ENCODE measurements around the gene ITGB5.

ITGB5 gene

GRCh38 chr3:124883766-124884473 lies 3.2 kb downstream of the ITGB5 start:
- Mint-ChIP-seq H3K27ac (no peak overlapping the region), H3K36me3 (ENCODE audit: low read depth) (no peaks in the 10 kb centered on the region), H3K4me1 (ENCODE audit: low read depth) (peaks cover 14% of the 10 kb centered on the region), H3K9me3 (no peaks in the 10 kb centered on the region), H3K4me3 (no peak overlapping the region), H3K27me3 (peaks cover 62% of the 10 kb centered on the region)
- DNase-seq = no peak

- DNase-seq = no peak
- H3K9me3 Mint-ChIP-seq = no peaks in the 10 kb centered on the region
- no peaks in the 10 kb centered on the region for H3K36me3 Mint-ChIP-seq (ENCODE audit: low read depth)
- no peak overlapping the region for H3K4me3 Mint-ChIP-seq
- no peak overlapping the region for H3K27ac Mint-ChIP-seq
- peaks cover 53% of the 10 kb centered on the region for H3K27me3 Mint-ChIP-seq
- peaks cover 18% of the 10 kb centered on the region for H3K4me1 Mint-ChIP-seq (ENCODE audit: low read depth)
These were observed 4.1 kb downstream of the ITGB5 start for GRCh38 chr3:124882816-124883747.

- no peaks in the 10 kb centered on the region for H3K36me3 Mint-ChIP-seq (ENCODE audit: low read depth)
- no peak for DNase-seq
- H3K27me3 Mint-ChIP-seq = peaks cover 47% of the 10 kb centered on the region
- H3K27ac Mint-ChIP-seq = no peak overlapping the region
- H3K4me3 Mint-ChIP-seq = no peak overlapping the region
- peaks cover 17% of the 10 kb centered on the region for H3K4me1 Mint-ChIP-seq (ENCODE audit: low read depth)
- no peaks in the 10 kb centered on the region for H3K9me3 Mint-ChIP-seq
These were observed 5.0 kb downstream of the ITGB5 start for GRCh38 chr3:124881976-124882697.

GRCh38 chr3:124879337-124879680 lies 7.9 kb downstream of the ITGB5 start:
- peaks cover 34% of the 10 kb centered on the region for H3K27me3 Mint-ChIP-seq
- no peak for DNase-seq
- H3K4me3 Mint-ChIP-seq = no peak overlapping the region
- no peaks in the 10 kb centered on the region for H3K36me3 Mint-ChIP-seq (ENCODE audit: low read depth)
- H3K4me1 Mint-ChIP-seq (ENCODE audit: low read depth) = peaks cover 12% of the 10 kb centered on the region
- H3K27ac Mint-ChIP-seq = no peak overlapping the region
- no peaks in the 10 kb centered on the region for H3K9me3 Mint-ChIP-seq

GRCh38 chr3:124878561-124879336 lies 8.4 kb downstream of the ITGB5 start:
- no peak for DNase-seq
- peaks cover 12% of the 10 kb centered on the region for H3K4me1 Mint-ChIP-seq (ENCODE audit: low read depth)
- no peak overlapping the region for H3K4me3 Mint-ChIP-seq
- no peaks in the 10 kb centered on the region for H3K36me3 Mint-ChIP-seq (ENCODE audit: low read depth)
- H3K27ac Mint-ChIP-seq = peak overlapping the region; percentile 10
- H3K27me3 Mint-ChIP-seq = peaks cover 28% of the 10 kb centered on the region
- no peaks in the 10 kb centered on the region for H3K9me3 Mint-ChIP-seq

- Mint-ChIP-seq H3K4me1 (ENCODE audit: low read depth) (peaks cover 12% of the 10 kb centered on the region), H3K36me3 (ENCODE audit: low read depth) (no peaks in the 10 kb centered on the region)
These were observed 9.5 kb downstream of the ITGB5 start for GRCh38 chr3:124877674-124878073.

GRCh38 chr3:124876401-124876878 lies 10.7 kb downstream of the ITGB5 start:
- Mint-ChIP-seq H3K4me1 (ENCODE audit: low read depth) (peaks cover 12% of the 10 kb centered on the region), H3K36me3 (ENCODE audit: low read depth) (no peaks in the 10 kb centered on the region), H3K9me3 (no peaks in the 10 kb centered on the region), H3K4me3 (no peak overlapping the region), H3K27me3 (peaks cover 23% of the 10 kb centered on the region), H3K27ac (no peak overlapping the region)
- no peak for DNase-seq

More at GRCh38 chr3:124877674-124878073, 9.5 kb downstream of the ITGB5 start:
- Mint-ChIP-seq H3K4me3 (no peak overlapping the region), H3K27ac (no peak overlapping the region), H3K27me3 (peaks cover 27% of the 10 kb centered on the region), H3K9me3 (no peaks in the 10 kb centered on the region)
- no peak for DNase-seq

- H3K4me3 Mint-ChIP-seq = no peak overlapping the region
- no peak for DNase-seq
- no peaks in the 10 kb centered on the region for H3K4me1 Mint-ChIP-seq (ENCODE audit: low read depth)
- no peaks in the 10 kb centered on the region for H3K9me3 Mint-ChIP-seq
- peaks cover 20% of the 10 kb centered on the region for H3K27me3 Mint-ChIP-seq
- H3K36me3 Mint-ChIP-seq (ENCODE audit: low read depth) = no peaks in the 10 kb centered on the region
- H3K27ac Mint-ChIP-seq = no peak overlapping the region
These were observed 13.9 kb downstream of the ITGB5 start for GRCh38 chr3:124873226-124873625.

- no peak for DNase-seq
- Mint-ChIP-seq H3K9me3 (no peaks in the 10 kb centered on the region), H3K4me1 (ENCODE audit: low read depth) (peaks cover 3% of the 10 kb centered on the region), H3K27me3 (peaks cover 8% of the 10 kb centered on the region), H3K4me3 (no peak overlapping the region), H3K27ac (no peak overlapping the region), H3K36me3 (ENCODE audit: low read depth) (no peaks in the 10 kb centered on the region)
These were observed 19.7 kb downstream of the ITGB5 start for GRCh38 chr3:124867511-124867910.

- DNase-seq = no peak
- Mint-ChIP-seq H3K4me3 (no peak overlapping the region), H3K9me3 (no peaks in the 10 kb centered on the region), H3K36me3 (ENCODE audit: low read depth) (no peaks in the 10 kb centered on the region), H3K27ac (no peak overlapping the region), H3K4me1 (ENCODE audit: low read depth) (peaks cover 3% of the 10 kb centered on the region), H3K27me3 (no peaks in the 10 kb centered on the region)
These were observed 25.2 kb downstream of the ITGB5 start for GRCh38 chr3:124862006-124862405.

- H3K36me3 Mint-ChIP-seq (ENCODE audit: low read depth) = no peaks in the 10 kb centered on the region
- no peaks in the 10 kb centered on the region for H3K9me3 Mint-ChIP-seq
- H3K27ac Mint-ChIP-seq = no peak overlapping the region
- H3K4me1 Mint-ChIP-seq (ENCODE audit: low read depth) = peaks cover 3% of the 10 kb centered on the region
- no peak overlapping the region for H3K4me3 Mint-ChIP-seq
- peaks cover under 1% of the 10 kb centered on the region for H3K27me3 Mint-ChIP-seq
- no peak for DNase-seq
These were observed 26.1 kb downstream of the ITGB5 start for GRCh38 chr3:124861041-124861440.

GRCh38 chr3:124860599-124860998 lies 26.6 kb downstream of the ITGB5 start:
- no peak for DNase-seq
- Mint-ChIP-seq H3K36me3 (ENCODE audit: low read depth) (no peaks in the 10 kb centered on the region), H3K4me1 (ENCODE audit: low read depth) (peaks cover 3% of the 10 kb centered on the region), H3K9me3 (no peaks in the 10 kb centered on the region), H3K4me3 (no peak overlapping the region), H3K27me3 (peaks cover 4% of the 10 kb centered on the region), H3K27ac (no peak overlapping the region)

GRCh38 chr3:124859025-124859424 lies 28.1 kb downstream of the ITGB5 start:
- peaks cover 4% of the 10 kb centered on the region for H3K27me3 Mint-ChIP-seq
- no peak overlapping the region for H3K4me3 Mint-ChIP-seq
- no peaks in the 10 kb centered on the region for H3K36me3 Mint-ChIP-seq (ENCODE audit: low read depth)
- H3K9me3 Mint-ChIP-seq = no peaks in the 10 kb centered on the region
- DNase-seq = no peak
- H3K27ac Mint-ChIP-seq = no peak overlapping the region
- H3K4me1 Mint-ChIP-seq (ENCODE audit: low read depth) = peaks cover 3% of the 10 kb centered on the region

- no peaks in the 10 kb centered on the region for H3K9me3 Mint-ChIP-seq
- no peak for DNase-seq
- peaks cover 3% of the 10 kb centered on the region for H3K4me1 Mint-ChIP-seq (ENCODE audit: low read depth)
- no peak overlapping the region for H3K4me3 Mint-ChIP-seq
- peaks cover 4% of the 10 kb centered on the region for H3K27me3 Mint-ChIP-seq
- no peak overlapping the region for H3K27ac Mint-ChIP-seq
- no peaks in the 10 kb centered on the region for H3K36me3 Mint-ChIP-seq (ENCODE audit: low read depth)
These were observed 28.9 kb downstream of the ITGB5 start for GRCh38 chr3:124858275-124858674.

All from activated T-cell treated with anti-CD3 and anti-CD28 coated beads, Interleukin-2, amount 50 U/mL, for 24 hours (primary cell).